ENCODE results near the gene LRRC8B. TPM values are rescaled to one million over a fixed set of nuclear protein-coding genes. Genes with fewer than 3 reads are reported as not detected.
"Not testable (repeated sequence)": the region's sequence is repeated elsewhere in the genome, so short reads cannot be mapped to it uniquely, and the experiment has no call there.

The LRRC8B gene
- polyA plus RNA-seq, 2 donors: 1.9 to 3.0 TPM

- H3K4me3 ChIP-seq (ENCODE audit: low read depth in 1 of 2, low read length in 2 of 2): no peak overlapping the region
- 76 to 93% methylated on average over 1 of the region's 1 CpG for WGBS, 2 donors
- no peaks in the 10 kb centered on the region for H3K36me3 ChIP-seq (ENCODE audit: control insufficient read depth in 2 of 2, insufficient read depth in 2 of 2, low read length in 1 of 2)
- H3K27me3 ChIP-seq (ENCODE audit: control insufficient read depth in 1 of 2, insufficient read depth in 2 of 2, low read length in 2 of 2): no peaks in the 10 kb centered on the region
- H3K4me1 ChIP-seq (ENCODE audit: control insufficient read depth in 2 of 2, insufficient read depth in 2 of 2, low read length in 1 of 2): no peaks in the 10 kb centered on the region
- H3K27ac ChIP-seq (ENCODE audit: low read depth in 2 of 2, low read length in 1 of 2): no peak overlapping the region
- no peaks in the 10 kb centered on the region for H3K9me3 ChIP-seq (ENCODE audit: control insufficient read depth in 2 of 2, insufficient read depth in 1 of 2, low read depth in 1 of 2, low read length in 1 of 2)
These were observed 8.2 kb downstream of the LRRC8B start for GRCh38 chr1:89532866-89533265.

- WGBS, 2 donors: 96 to 98% methylated on average over 2 of the region's 2 CpGs
These were observed 10.9 kb downstream of the LRRC8B start for GRCh38 chr1:89535537-89535936.

GRCh38 chr1:89536555-89537341 lies 12.1 kb downstream of the LRRC8B start:
- H3K27ac ChIP-seq (ENCODE audit: low read depth in 2 of 2, low read length in 1 of 2): no peak overlapping the region
- no peaks in the 10 kb centered on the region for H3K36me3 ChIP-seq (ENCODE audit: control insufficient read depth in 2 of 2, insufficient read depth in 2 of 2, low read length in 1 of 2)
- no peaks in the 10 kb centered on the region for H3K27me3 ChIP-seq (ENCODE audit: control insufficient read depth in 1 of 2, insufficient read depth in 2 of 2, low read length in 2 of 2)
- H3K4me1 ChIP-seq (ENCODE audit: control insufficient read depth in 2 of 2, insufficient read depth in 2 of 2, low read length in 1 of 2): no peaks in the 10 kb centered on the region
- H3K4me3 ChIP-seq (ENCODE audit: low read depth in 1 of 2, low read length in 2 of 2): no peak overlapping the region
- WGBS, 2 donors: 83 to 92% methylated on average over 5 of the region's 5 CpGs
- H3K9me3 ChIP-seq (ENCODE audit: control insufficient read depth in 2 of 2, insufficient read depth in 1 of 2, low read depth in 1 of 2, low read length in 1 of 2): no peaks in the 10 kb centered on the region

More at GRCh38 chr1:89535537-89535936, 10.9 kb downstream of the LRRC8B start:
- Histone ChIP-seq H3K27ac (ENCODE audit: low read depth in 2 of 2, low read length in 1 of 2) (no peak overlapping the region), H3K9me3 (ENCODE audit: control insufficient read depth in 2 of 2, insufficient read depth in 1 of 2, low read depth in 1 of 2, low read length in 1 of 2) (no peaks in the 10 kb centered on the region), H3K4me3 (ENCODE audit: low read depth in 1 of 2, low read length in 2 of 2) (no peak overlapping the region), H3K36me3 (ENCODE audit: control insufficient read depth in 2 of 2, insufficient read depth in 2 of 2, low read length in 1 of 2) (no peaks in the 10 kb centered on the region), H3K4me1 (ENCODE audit: control insufficient read depth in 2 of 2, insufficient read depth in 2 of 2, low read length in 1 of 2) (no peaks in the 10 kb centered on the region), H3K27me3 (ENCODE audit: control insufficient read depth in 1 of 2, insufficient read depth in 2 of 2, low read length in 2 of 2) (no peaks in the 10 kb centered on the region)

- Histone ChIP-seq H3K27ac (ENCODE audit: low read depth in 2 of 2, low read length in 1 of 2) (no peak overlapping the region), H3K27me3 (ENCODE audit: control insufficient read depth in 1 of 2, insufficient read depth in 2 of 2, low read length in 2 of 2) (no peaks in the 10 kb centered on the region), H3K4me1 (ENCODE audit: control insufficient read depth in 2 of 2, insufficient read depth in 2 of 2, low read length in 1 of 2) (no peaks in the 10 kb centered on the region), H3K9me3 (ENCODE audit: control insufficient read depth in 2 of 2, insufficient read depth in 1 of 2, low read depth in 1 of 2, low read length in 1 of 2) (no peaks in the 10 kb centered on the region), H3K4me3 (ENCODE audit: low read depth in 1 of 2, low read length in 2 of 2) (no peak overlapping the region), H3K36me3 (ENCODE audit: control insufficient read depth in 2 of 2, insufficient read depth in 2 of 2, low read length in 1 of 2) (no peaks in the 10 kb centered on the region)
- 72 to 77% methylated on average over 2 of the region's 2 CpGs for WGBS, 2 donors
These were observed 13.7 kb downstream of the LRRC8B start for GRCh38 chr1:89538361-89538760.

- Histone ChIP-seq H3K36me3 (ENCODE audit: control insufficient read depth in 2 of 2, insufficient read depth in 2 of 2, low read length in 1 of 2) (no peaks in the 10 kb centered on the region), H3K27me3 (ENCODE audit: control insufficient read depth in 1 of 2, insufficient read depth in 2 of 2, low read length in 2 of 2) (no peaks in the 10 kb centered on the region), H3K27ac (ENCODE audit: low read depth in 2 of 2, low read length in 1 of 2) (no peak overlapping the region), H3K4me3 (ENCODE audit: low read depth in 1 of 2, low read length in 2 of 2) (no peak overlapping the region), H3K4me1 (ENCODE audit: control insufficient read depth in 2 of 2, insufficient read depth in 2 of 2, low read length in 1 of 2) (no peaks in the 10 kb centered on the region), H3K9me3 (ENCODE audit: control insufficient read depth in 2 of 2, insufficient read depth in 1 of 2, low read depth in 1 of 2, low read length in 1 of 2) (no peaks in the 10 kb centered on the region)
- 95 to 98% methylated on average over 3 of the region's 3 CpGs for WGBS, 2 donors
These were observed 14.5 kb downstream of the LRRC8B start for GRCh38 chr1:89539128-89539527.

- Histone ChIP-seq H3K36me3 (ENCODE audit: control insufficient read depth in 2 of 2, insufficient read depth in 2 of 2, low read length in 1 of 2) (no peaks in the 10 kb centered on the region), H3K27me3 (ENCODE audit: control insufficient read depth in 1 of 2, insufficient read depth in 2 of 2, low read length in 2 of 2) (no peaks in the 10 kb centered on the region), H3K4me1 (ENCODE audit: control insufficient read depth in 2 of 2, insufficient read depth in 2 of 2, low read length in 1 of 2) (no peaks in the 10 kb centered on the region), H3K4me3 (ENCODE audit: low read depth in 1 of 2, low read length in 2 of 2) (no peak overlapping the region), H3K27ac (ENCODE audit: low read depth in 2 of 2, low read length in 1 of 2) (no peak overlapping the region), H3K9me3 (ENCODE audit: control insufficient read depth in 2 of 2, insufficient read depth in 1 of 2, low read depth in 1 of 2, low read length in 1 of 2) (no peaks in the 10 kb centered on the region)
- 72 to 80% methylated on average over 4 of the region's 4 CpGs for WGBS, 2 donors
These were observed 15.9 kb downstream of the LRRC8B start for GRCh38 chr1:89540406-89540970.

- no peak overlapping the region for H3K4me3 ChIP-seq (ENCODE audit: low read depth in 1 of 2, low read length in 2 of 2)
- no peak overlapping the region for H3K27ac ChIP-seq (ENCODE audit: low read depth in 2 of 2, low read length in 1 of 2)
- no peaks in the 10 kb centered on the region for H3K9me3 ChIP-seq (ENCODE audit: control insufficient read depth in 2 of 2, insufficient read depth in 1 of 2, low read depth in 1 of 2, low read length in 1 of 2)
- no peaks in the 10 kb centered on the region for H3K4me1 ChIP-seq (ENCODE audit: control insufficient read depth in 2 of 2, insufficient read depth in 2 of 2, low read length in 1 of 2)
- H3K36me3 ChIP-seq (ENCODE audit: control insufficient read depth in 2 of 2, insufficient read depth in 2 of 2, low read length in 1 of 2): no peaks in the 10 kb centered on the region
- WGBS, 2 donors: 89 to 95% methylated on average over 1 of the region's 1 CpG
- no peaks in the 10 kb centered on the region for H3K27me3 ChIP-seq (ENCODE audit: control insufficient read depth in 1 of 2, insufficient read depth in 2 of 2, low read length in 2 of 2)
These were observed 17.7 kb downstream of the LRRC8B start for GRCh38 chr1:89542345-89542744.

- not testable (repeated sequence) for H3K9me3 ChIP-seq (ENCODE audit: control insufficient read depth in 2 of 2, insufficient read depth in 1 of 2, low read depth in 1 of 2, low read length in 1 of 2); H3K27ac ChIP-seq (ENCODE audit: low read depth in 2 of 2, low read length in 1 of 2); H3K4me3 ChIP-seq (ENCODE audit: low read depth in 1 of 2, low read length in 2 of 2); H3K36me3 ChIP-seq (ENCODE audit: control insufficient read depth in 2 of 2, insufficient read depth in 2 of 2, low read length in 1 of 2); H3K4me1 ChIP-seq (ENCODE audit: control insufficient read depth in 2 of 2, insufficient read depth in 2 of 2, low read length in 1 of 2); H3K27me3 ChIP-seq (ENCODE audit: control insufficient read depth in 1 of 2, insufficient read depth in 2 of 2, low read length in 2 of 2)
- 88 to 97% methylated on average over 1 of the region's 1 CpG for WGBS, 2 donors
These were observed 19.0 kb downstream of the LRRC8B start for GRCh38 chr1:89543632-89544031.

GRCh38 chr1:89545264-89546038 lies 20.8 kb downstream of the LRRC8B start:
- Histone ChIP-seq H3K27ac (ENCODE audit: low read depth in 2 of 2, low read length in 1 of 2) (no peak overlapping the region), H3K4me1 (ENCODE audit: control insufficient read depth in 2 of 2, insufficient read depth in 2 of 2, low read length in 1 of 2) (no peaks in the 10 kb centered on the region), H3K36me3 (ENCODE audit: control insufficient read depth in 2 of 2, insufficient read depth in 2 of 2, low read length in 1 of 2) (no peaks in the 10 kb centered on the region), H3K4me3 (ENCODE audit: low read depth in 1 of 2, low read length in 2 of 2) (no peak overlapping the region), H3K9me3 (ENCODE audit: control insufficient read depth in 2 of 2, insufficient read depth in 1 of 2, low read depth in 1 of 2, low read length in 1 of 2) (no peaks in the 10 kb centered on the region), H3K27me3 (ENCODE audit: control insufficient read depth in 1 of 2, insufficient read depth in 2 of 2, low read length in 2 of 2) (no peaks in the 10 kb centered on the region)
- 64 to 68% methylated on average over 6 of the region's 6 CpGs for WGBS, 2 donors
